Measurements from ENCODE around the gene ZDHHC11B. TPM values are rescaled to one million over a fixed set of nuclear protein-coding genes. Genes with fewer than 3 reads are reported as not detected.
"Not testable (repeated sequence)": the region's sequence is repeated elsewhere in the genome, so short reads cannot be mapped to it uniquely, and the experiment has no call there.

The ZDHHC11B gene
- total RNA-seq, 4 donors from 2014 or later: 1.1 to 18.9 (median 2.4) TPM; not detected in 1

- no peak for DNase-seq
- no peak overlapping the region for H3K27ac ChIP-seq
- intact Hi-C loops (cut with DNase I; ENCODE audit: low total_unique reads): no loop called here
- TF ChIP-seq CTCF (IDR thresholded peaks at IDR 0.05) (no peak), POLR2A (IDR thresholded peaks at IDR 0.05) (no peak), POLR2AphosphoS5 (IDR thresholded peaks at IDR 0.05) (no peak), EP300 (IDR thresholded peaks at IDR 0.05; ENCODE audit: low read depth) (no peak)
- no peaks in the 10 kb centered on the region for H3K36me3 ChIP-seq
- H3K27me3 ChIP-seq: no peaks in the 10 kb centered on the region
- H3K9me3 ChIP-seq: no peaks in the 10 kb centered on the region
- H3K4me1 ChIP-seq: peaks cover 0 to 3% (median 0%) of the 10 kb centered on the region in 4 donors
- in situ Hi-C loops (cut with MboI; ENCODE audit: low pct_ligation_motif_present in 1 of 4, low pct_unique_long_range_greater_than_20kb in 1 of 4, low sequenced_read_pairs in 3 of 4): no loop called here
- no peak overlapping the region for H3K4me3 ChIP-seq
- 90% methylated on average over 12 of the region's 12 CpGs; no CpG with 5 or more reads in 1 of the 2 donors for WGBS, 2 donors (ENCODE audit: low coverage in 1 of 2)
These were observed 10.8 kb downstream of the ZDHHC11B start for GRCh38 chr5:773517-774264.

GRCh38 chr5:772931-773330 is 11.6 kb downstream of the ZDHHC11B start:
- H3K27ac ChIP-seq; intact Hi-C loops (cut with DNase I; ENCODE audit: low total_unique reads); in situ Hi-C loops (cut with MboI; ENCODE audit: low pct_ligation_motif_present in 1 of 4, low pct_unique_long_range_greater_than_20kb in 1 of 4, low sequenced_read_pairs in 3 of 4): not testable (repeated sequence)

GRCh38 chr5:772547-772890 is 12.0 kb downstream of the ZDHHC11B start:
- intact Hi-C loops (cut with DNase I; ENCODE audit: low total_unique reads); H3K9me3 ChIP-seq; in situ Hi-C loops (cut with MboI; ENCODE audit: low pct_ligation_motif_present in 1 of 4, low pct_unique_long_range_greater_than_20kb in 1 of 4, low sequenced_read_pairs in 3 of 4); H3K36me3 ChIP-seq; H3K4me3 ChIP-seq; DNase-seq; H3K27ac ChIP-seq; H3K27me3 ChIP-seq; H3K4me1 ChIP-seq: not testable (repeated sequence)
- 80% methylated on average over 6 of the region's 14 CpGs; no CpG with 5 or more reads in 1 of the 2 donors for WGBS, 2 donors (ENCODE audit: low coverage in 1 of 2)

More at GRCh38 chr5:772931-773330, 11.6 kb downstream of the ZDHHC11B start:
- H3K9me3 ChIP-seq, H3K27me3 ChIP-seq, DNase-seq, H3K4me1 ChIP-seq, H3K4me3 ChIP-seq, H3K36me3 ChIP-seq: not testable (repeated sequence)
- WGBS, 2 donors (ENCODE audit: low coverage in 1 of 2): 66 to 71% methylated on average over 8 to 13 of the region's 13 CpGs

- H3K4me1 ChIP-seq; H3K4me3 ChIP-seq; intact Hi-C loops (cut with DNase I; ENCODE audit: low total_unique reads); H3K27me3 ChIP-seq; in situ Hi-C loops (cut with MboI; ENCODE audit: low pct_ligation_motif_present in 1 of 4, low pct_unique_long_range_greater_than_20kb in 1 of 4, low sequenced_read_pairs in 3 of 4); H3K27ac ChIP-seq; DNase-seq; H3K36me3 ChIP-seq; H3K9me3 ChIP-seq: not testable (repeated sequence)
- WGBS, 2 donors (ENCODE audit: low coverage in 1 of 2): 72% methylated on average over 5 of the region's 31 CpGs; no CpG with 5 or more reads in 1 of the 2 donors
These were observed 12.5 kb downstream of the ZDHHC11B start for GRCh38 chr5:771841-772546.

GRCh38 chr5:771087-771781 is 13.3 kb downstream of the ZDHHC11B start:
- DNase-seq; H3K4me3 ChIP-seq; H3K27ac ChIP-seq; H3K36me3 ChIP-seq; H3K27me3 ChIP-seq; H3K9me3 ChIP-seq; H3K4me1 ChIP-seq; intact Hi-C loops (cut with DNase I; ENCODE audit: low total_unique reads); in situ Hi-C loops (cut with MboI; ENCODE audit: low pct_ligation_motif_present in 1 of 4, low pct_unique_long_range_greater_than_20kb in 1 of 4, low sequenced_read_pairs in 3 of 4): not testable (repeated sequence)
- 80 to 87% methylated on average over 2 to 17 of the region's 19 CpGs for WGBS, 2 donors (ENCODE audit: low coverage in 1 of 2)

- DNase-seq; H3K36me3 ChIP-seq; H3K27ac ChIP-seq; H3K4me3 ChIP-seq; H3K4me1 ChIP-seq; in situ Hi-C loops (cut with MboI; ENCODE audit: low pct_ligation_motif_present in 1 of 4, low pct_unique_long_range_greater_than_20kb in 1 of 4, low sequenced_read_pairs in 3 of 4); H3K9me3 ChIP-seq; intact Hi-C loops (cut with DNase I; ENCODE audit: low total_unique reads); H3K27me3 ChIP-seq: not testable (repeated sequence)
- WGBS, 2 donors (ENCODE audit: low coverage in 1 of 2): 93% methylated on average over 8 of the region's 10 CpGs; no CpG with 5 or more reads in 1 of the 2 donors
These were observed 13.9 kb downstream of the ZDHHC11B start for GRCh38 chr5:770585-770984.

GRCh38 chr5:769485-770145 is 14.9 kb downstream of the ZDHHC11B start:
- in situ Hi-C loops (cut with MboI; ENCODE audit: low pct_ligation_motif_present in 1 of 4, low pct_unique_long_range_greater_than_20kb in 1 of 4, low sequenced_read_pairs in 3 of 4); H3K4me1 ChIP-seq; DNase-seq; H3K36me3 ChIP-seq; H3K27me3 ChIP-seq; H3K4me3 ChIP-seq; H3K27ac ChIP-seq; intact Hi-C loops (cut with DNase I; ENCODE audit: low total_unique reads); H3K9me3 ChIP-seq: not testable (repeated sequence)
- 89% methylated on average over 14 to 29 of the region's 29 CpGs for WGBS, 2 donors (ENCODE audit: low coverage in 1 of 2)
